ACC112 (cell line): ENCODE data around the gene LUC7L.
"Not testable (repeated sequence)": the region's sequence is repeated elsewhere in the genome, so short reads cannot be mapped to it uniquely, and the experiment has no call there.

Source experiments
- H2AFZ ChIP-seq: fragments of 200-600 bp; sonication (generic); one replicate; pipeline ENCODE4 v1.6.0; 2017; ENCODE audit warnings: antibody characterized with exemption, low read length; ENCODE audit not compliant: unreplicated experiment
- H3K27ac ChIP-seq: fragments of 200-600 bp; sonication (generic); 2 replicates; pipeline ENCODE4 v1.5.1; 2014; ENCODE audit warnings: low read depth, mild to moderate bottlenecking, antibody characterized with exemption, low read length, moderate library complexity
- H3K27me3 ChIP-seq: fragments of 200-600 bp; sonication (generic); 2 replicates; pipeline ENCODE4 v1.6.1; 2014; ENCODE audit warnings: mild to moderate bottlenecking, antibody characterized with exemption, low read length, moderate library complexity, mixed read lengths; ENCODE audit not compliant: insufficient read depth
- H3K36me3 ChIP-seq: fragments of 200-600 bp; sonication (generic); 2 replicates; pipeline ENCODE4 v1.6.1; 2016; ENCODE audit warnings: mild to moderate bottlenecking, antibody characterized with exemption, low read length, moderate library complexity, mixed read lengths; ENCODE audit not compliant: insufficient read depth
- H3K4me1 ChIP-seq: fragments of 200-600 bp; sonication (generic); one replicate; pipeline ENCODE4 v1.6.1; 2016; ENCODE audit warnings: low read length, mixed read lengths; ENCODE audit not compliant: insufficient read depth, unreplicated experiment, control insufficient read depth
- H3K4me3 ChIP-seq: fragments of 200-600 bp; sonication (generic); 2 replicates; pipeline ENCODE4 v1.5.1; 2014; ENCODE audit warnings: mild to moderate bottlenecking, low read depth, low read length
- H3K79me2 ChIP-seq: fragments of 200-600 bp; sonication (generic); one replicate; pipeline ENCODE4 v1.6.0; 2016; ENCODE audit warnings: low read length; ENCODE audit not compliant: control insufficient read depth, unreplicated experiment, insufficient read depth

Gene LUC7L

DNA sequence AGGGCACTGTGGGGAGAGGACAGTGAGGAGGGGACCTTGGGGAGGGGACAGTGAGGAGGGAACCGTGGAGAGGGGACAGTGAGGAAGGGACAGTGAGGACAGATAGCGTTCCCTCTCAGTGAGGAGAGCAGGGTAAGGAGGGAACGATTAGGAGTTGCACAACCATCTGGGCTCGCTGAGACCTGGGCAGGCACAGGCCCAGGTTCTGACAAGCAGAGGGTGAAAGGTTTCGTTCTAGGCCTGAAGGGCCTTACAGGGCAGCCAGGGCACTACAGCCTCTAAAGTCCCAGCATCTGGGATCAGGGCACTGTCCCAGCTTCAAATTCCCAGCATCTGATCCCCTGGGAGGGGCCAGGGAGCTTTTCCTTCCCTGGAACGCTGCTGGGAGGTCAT, 76.1 kb downstream of the LUC7L start:
- not testable (repeated sequence) for H3K36me3 ChIP-seq, H3K27ac ChIP-seq, H3K79me2 ChIP-seq, H2AFZ ChIP-seq, H3K4me3 ChIP-seq
- H3K27me3 ChIP-seq, result peaks cover 17% of the 10 kb centered on the region
- peaks cover 11% of the 10 kb centered on the region for H3K4me1 ChIP-seq

DNA sequence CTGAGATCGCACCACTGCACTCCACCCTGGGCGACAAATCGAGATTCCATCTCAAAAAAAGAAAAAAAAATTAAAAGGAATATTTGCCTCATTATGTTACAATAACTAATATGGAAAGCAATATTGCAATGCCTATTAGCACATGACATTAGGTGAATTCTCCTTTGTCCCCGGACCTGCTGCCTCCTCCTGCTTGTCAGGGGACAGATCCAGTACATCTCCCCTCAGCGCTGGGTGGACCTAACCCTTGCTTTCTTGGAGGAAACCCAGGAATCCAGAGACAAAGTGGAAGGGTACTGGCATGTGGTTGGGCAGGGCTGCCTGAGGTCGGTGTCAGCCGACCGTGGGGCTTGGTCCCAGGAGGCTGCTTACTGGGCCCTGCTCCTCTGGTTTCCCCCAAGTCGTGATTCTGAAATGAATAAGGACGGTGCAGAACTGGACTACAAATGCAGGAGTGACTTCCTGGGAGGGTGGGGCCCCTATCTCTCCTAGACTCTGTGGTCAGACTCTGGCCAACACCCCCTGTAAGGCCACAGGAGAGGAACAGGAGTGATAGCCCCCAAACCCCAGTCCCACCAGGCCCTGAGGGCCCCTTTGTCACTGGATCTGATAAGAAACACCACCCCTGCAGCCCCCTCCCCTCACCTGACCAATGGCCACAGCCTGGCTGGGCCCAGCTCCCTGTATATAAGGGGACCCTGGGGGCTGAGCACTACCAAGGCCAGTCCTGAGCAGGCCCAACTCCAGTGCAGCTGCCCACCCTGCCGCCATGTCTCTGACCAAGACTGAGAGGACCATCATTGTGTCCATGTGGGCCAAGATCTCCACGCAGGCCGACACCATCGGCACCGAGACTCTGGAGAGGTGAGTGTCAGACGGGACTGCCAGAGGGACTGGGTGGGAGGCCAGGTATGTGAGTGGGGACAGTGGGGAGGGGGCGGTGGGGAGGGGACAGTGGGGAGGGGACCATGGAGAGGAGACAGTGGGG, 76.8 kb downstream of the LUC7L start, which contains the start of gene HBZ:
TSS of gene HBZ (plus strand) at position 504 of the 988 bp plus-strand sequence. CDS start at position 770, 266 bp downstream.
- Histone ChIP-seq H3K27ac (no peak within 1 kb of the TSS), H3K4me3 (no peak within 1 kb of the TSS), H3K79me2 (no peaks in the 10 kb centered on the region), H3K4me1 (peaks cover 11% of the 10 kb centered on the region), H3K27me3 (peaks cover 17% of the 10 kb centered on the region), H2AFZ (no peak within 1 kb of the TSS), H3K36me3 (no peaks in the 10 kb centered on the region)

DNA sequence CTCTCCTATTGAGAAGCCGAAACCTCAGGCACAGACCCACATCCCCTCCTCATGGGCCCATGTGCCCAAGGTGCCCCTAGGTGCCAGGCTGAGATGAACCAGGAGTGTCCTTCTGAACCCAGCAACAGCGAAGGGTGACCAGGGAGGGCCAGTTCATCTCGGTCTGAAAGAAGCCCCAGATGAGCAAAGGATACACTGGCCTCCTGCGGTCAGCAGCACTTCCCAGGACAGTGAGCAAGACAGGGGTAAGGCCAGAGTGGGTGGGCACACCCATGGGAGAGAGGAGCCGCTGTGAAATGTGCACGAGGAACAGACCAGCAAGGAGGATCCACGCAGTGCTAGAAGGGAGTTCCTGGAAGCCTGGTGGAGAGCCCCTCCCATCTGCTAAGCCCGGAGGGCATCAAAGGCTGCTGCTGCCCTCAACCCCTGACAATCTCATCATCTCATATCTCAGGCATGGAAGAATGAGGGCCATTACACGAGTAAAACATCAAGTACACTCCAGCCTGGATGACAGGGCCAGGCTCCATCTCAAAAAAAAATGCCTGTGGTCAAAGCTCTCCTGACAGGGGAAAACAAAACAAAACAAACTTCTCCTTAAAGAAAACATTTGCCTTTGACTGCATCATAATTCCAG, 80.1 kb downstream of the LUC7L start:
- Histone ChIP-seq H3K36me3 (no peaks in the 10 kb centered on the region), H3K27me3 (no peaks in the 10 kb centered on the region; the same call in 1 of the 2 replicates), H3K79me2 (no peaks in the 10 kb centered on the region), H3K4me3 (no peak overlapping the region), H3K27ac (no peak overlapping the region), H2AFZ (no peak overlapping the region), H3K4me1 (peaks cover 7% of the 10 kb centered on the region)

DNA sequence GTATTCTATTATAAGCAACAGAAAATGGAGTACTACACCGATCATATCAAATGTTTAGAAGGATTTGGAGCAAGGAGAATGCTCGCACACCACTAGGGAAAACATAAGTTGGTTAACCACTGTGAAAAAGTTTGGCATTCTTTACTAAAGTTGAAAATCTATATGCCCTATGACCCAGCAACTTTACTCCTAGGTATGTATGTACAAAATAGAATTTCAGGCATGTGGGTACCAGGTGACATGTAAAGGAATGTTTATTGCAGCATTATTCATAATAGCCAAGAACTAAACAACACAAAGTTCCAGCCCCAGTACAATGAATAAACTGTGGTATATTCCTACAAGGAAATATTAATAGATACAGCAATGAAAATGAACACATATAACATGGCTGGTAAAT, 82.6 kb downstream of the LUC7L start:
- no peak overlapping the region for H3K27ac ChIP-seq
- no peaks in the 10 kb centered on the region for H3K27me3 ChIP-seq
- no peak overlapping the region for H3K4me3 ChIP-seq
- peaks cover 7% of the 10 kb centered on the region for H3K4me1 ChIP-seq
- no peaks in the 10 kb centered on the region for H3K79me2 ChIP-seq
- no peak overlapping the region for H2AFZ ChIP-seq
- H3K36me3 ChIP-seq, result no peaks in the 10 kb centered on the region

GRCh38 chr16:144797-145252, 84.4 kb downstream of the LUC7L start:
- H2AFZ ChIP-seq, result no peak overlapping the region
- H3K4me3 ChIP-seq, result no peak overlapping the region
- no peaks in the 10 kb centered on the region for H3K27me3 ChIP-seq

DNA sequence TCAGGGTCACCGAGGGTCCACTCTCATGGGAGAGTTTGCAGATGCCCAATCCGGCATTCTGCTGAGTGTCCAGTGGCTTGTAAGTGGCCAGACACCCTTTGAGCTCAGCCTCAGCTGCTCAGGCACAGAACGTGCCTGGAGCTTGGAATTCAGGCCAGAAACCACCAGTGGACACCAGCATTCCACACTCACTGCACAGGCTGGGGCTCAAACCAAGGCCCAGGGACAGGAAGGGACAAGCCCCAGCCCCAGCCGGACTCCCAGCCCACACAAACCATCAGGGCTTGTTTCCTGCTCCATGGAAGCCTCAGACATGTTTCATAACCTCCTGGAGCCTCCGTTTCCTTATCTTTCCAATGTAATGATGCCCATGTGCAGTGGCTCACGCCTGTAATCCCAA, 85.8 kb downstream of the LUC7L start:
- H3K4me3 ChIP-seq, result no peak overlapping the region
- H3K36me3 ChIP-seq, result no peaks in the 10 kb centered on the region
- no peaks in the 10 kb centered on the region for H3K79me2 ChIP-seq
- H2AFZ ChIP-seq, result no peak overlapping the region
- no peaks in the 10 kb centered on the region for H3K4me1 ChIP-seq
- H3K27ac ChIP-seq, result no peak overlapping the region
- no peaks in the 10 kb centered on the region for H3K27me3 ChIP-seq

More at GRCh38 chr16:144797-145252, 84.4 kb downstream of the LUC7L start:
- Histone ChIP-seq H3K27ac (no peak overlapping the region), H3K79me2 (no peaks in the 10 kb centered on the region), H3K36me3 (no peaks in the 10 kb centered on the region), H3K4me1 (peaks cover 7% of the 10 kb centered on the region)

DNA sequence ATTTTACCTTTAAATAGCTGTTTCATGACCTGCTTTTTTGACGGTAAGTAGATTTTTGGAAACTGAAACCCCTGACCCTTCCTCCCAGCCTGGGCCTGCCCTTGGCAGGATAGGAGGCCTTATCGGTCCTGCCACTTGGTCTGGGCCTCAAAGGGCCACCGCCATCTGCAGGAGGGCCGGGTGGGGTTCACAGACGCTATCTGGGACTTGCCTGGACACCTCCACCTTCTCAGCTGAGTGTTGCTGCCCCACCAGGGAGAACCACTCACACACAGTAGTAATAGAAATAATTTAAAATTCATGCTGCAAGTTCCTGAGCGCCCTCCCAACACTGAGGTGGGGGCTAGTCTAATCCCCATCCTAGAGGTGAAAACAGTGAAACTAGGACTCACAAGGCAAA, 86.2 kb downstream of the LUC7L start:
- Histone ChIP-seq H3K27me3 (no peaks in the 10 kb centered on the region), H2AFZ (no peak overlapping the region), H3K79me2 (peaks cover 2% of the 10 kb centered on the region), H3K4me3 (no peak overlapping the region), H3K4me1 (no peaks in the 10 kb centered on the region), H3K36me3 (no peaks in the 10 kb centered on the region), H3K27ac (no peak overlapping the region)

- Histone ChIP-seq H2AFZ (no peak overlapping the region), H3K79me2 (peaks cover 7% of the 10 kb centered on the region), H3K36me3 (no peaks in the 10 kb centered on the region), H3K4me1 (no peaks in the 10 kb centered on the region), H3K4me3 (no peak overlapping the region), H3K27ac (no peak overlapping the region), H3K27me3 (no peaks in the 10 kb centered on the region)
Observed at GRCh38 chr16:142405-142967, 86.8 kb downstream of the LUC7L start.

DNA sequence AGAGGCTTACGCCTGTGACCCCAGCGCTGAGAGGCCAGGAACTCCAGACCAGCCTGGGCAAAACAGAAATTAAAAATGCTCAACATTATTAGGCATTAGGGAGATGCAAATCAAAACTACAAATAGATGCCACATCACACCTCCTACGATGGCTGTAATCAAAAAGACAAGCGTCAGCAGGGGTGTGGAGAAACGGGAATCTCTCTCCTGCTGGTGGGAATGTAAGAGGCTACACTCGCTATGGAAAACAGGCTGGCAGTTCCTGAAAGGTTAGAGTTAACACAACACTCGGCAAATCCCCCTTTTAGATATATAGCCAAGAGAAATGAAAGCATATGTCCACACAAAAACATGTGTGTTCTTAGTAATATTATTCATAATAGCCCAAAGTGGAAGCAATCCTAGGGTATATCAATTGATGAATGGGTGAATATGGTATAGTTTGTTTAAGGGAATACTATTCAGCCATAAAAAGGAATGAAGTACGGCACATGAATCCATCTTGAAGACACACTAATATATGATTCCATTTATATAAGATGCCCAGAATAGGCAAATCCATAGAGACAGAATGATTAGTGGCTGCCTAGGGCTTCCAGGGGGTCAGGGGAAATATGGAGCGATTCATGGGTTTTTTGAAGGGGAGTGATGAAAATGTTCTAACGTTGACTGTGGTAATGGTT, 88.9 kb downstream of the LUC7L start:
- Histone ChIP-seq H3K4me1 (peaks cover 3% of the 10 kb centered on the region), H3K27me3 (no peaks in the 10 kb centered on the region), H2AFZ (no peak overlapping the region), H3K27ac (no peak overlapping the region), H3K4me3 (no peak overlapping the region), H3K36me3 (no peaks in the 10 kb centered on the region), H3K79me2 (peaks cover 22% of the 10 kb centered on the region)
